GM18909 (cell line): ENCODE results near the gene FMOD.

Source experiments
- ATAC-seq: cut with Tn5 transposase; IDR thresholded peaks from one replicate; pipeline ENCODE4 v1.9.1; 2021; ENCODE audit warnings: mild to moderate bottlenecking; ENCODE audit not compliant: unreplicated experiment, poor library complexity

The FMOD gene

DNA sequence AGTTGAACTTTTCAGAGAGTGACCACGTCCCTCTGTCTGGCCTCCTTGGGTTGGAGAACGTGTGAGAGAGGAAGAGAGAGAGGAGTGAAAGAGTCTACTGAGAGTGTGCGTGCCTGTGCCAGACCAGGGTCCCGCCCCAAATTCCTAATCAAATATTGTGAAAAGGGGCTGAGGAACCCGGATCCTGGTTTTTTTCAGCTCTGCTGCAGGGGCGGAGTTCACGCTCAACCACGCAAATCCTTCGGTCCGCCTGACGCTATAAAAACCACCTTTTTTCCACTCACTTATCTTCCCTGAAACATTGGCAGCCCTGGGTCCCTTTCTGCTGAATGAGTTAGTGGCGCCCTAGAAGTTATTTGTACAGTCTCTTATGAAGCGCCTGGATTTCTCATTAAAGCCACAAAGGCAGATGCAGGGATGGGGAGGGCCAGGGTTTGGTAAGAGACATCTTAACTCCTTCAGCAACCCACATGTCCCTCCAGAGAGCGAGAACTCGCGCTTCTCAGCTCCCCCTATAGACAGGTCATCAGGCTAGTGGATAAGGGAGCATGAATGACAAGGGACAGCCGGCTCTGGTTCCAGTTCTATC, at the start of gene FMOD:
Gene FMOD, minus strand, starts transcription at position 86 of the 589 bp plus-strand sequence. CDS start 2,852 bp downstream, outside the sequence.
- ATAC-seq = no peak

DNA sequence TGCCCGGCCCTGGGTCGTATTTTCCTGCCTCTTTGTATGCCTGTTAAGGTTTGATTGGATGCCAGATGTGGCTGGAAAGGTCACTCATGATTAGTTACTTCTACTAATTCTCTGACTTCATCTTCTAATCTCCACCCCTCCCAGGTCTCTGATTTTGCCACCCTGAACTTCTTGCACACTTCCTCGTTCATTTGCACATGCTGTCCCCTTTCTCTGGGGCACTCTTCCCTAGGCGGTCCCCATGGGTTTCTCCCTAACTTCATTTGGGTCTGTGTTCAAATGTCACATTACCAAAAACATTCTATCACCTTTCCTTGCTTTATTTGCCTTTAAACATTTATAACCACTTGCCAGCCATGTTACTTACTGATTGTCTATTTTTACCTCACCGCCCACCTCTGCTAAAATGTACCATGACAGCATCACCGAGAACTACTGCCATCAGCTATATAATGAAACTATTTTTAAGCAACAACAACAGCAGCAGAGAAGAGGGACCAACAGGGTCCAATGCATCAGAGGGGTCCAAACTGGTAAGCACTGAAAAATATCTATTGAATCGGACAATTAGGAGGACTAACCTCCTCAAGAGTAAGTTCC, 45.8 kb upstream of the FMOD start:
- no peak for ATAC-seq

DNA sequence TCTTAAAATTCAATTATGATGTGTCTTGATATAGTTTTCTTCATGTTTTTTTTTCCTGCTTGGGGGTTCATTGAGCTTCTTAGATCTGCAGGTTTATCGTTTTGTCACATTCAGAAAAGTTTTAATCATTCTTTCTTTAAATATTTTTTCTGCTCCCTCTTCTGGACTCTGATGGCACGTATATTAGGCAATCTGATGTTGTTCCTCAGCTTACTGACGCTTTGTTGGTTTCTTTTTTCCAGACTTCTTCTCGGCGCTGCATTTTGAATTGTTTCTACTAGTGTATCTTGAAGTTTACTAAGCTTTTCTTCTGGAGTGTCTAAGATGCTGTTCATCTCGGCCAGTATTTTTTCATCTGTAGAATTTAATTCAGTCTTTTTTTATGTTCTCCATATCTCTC, 44.8 kb upstream of the FMOD start:
- ATAC-seq = no peak

- no peak for ATAC-seq
Measured at GRCh38 chr1:203390298-203390697, 39.4 kb upstream of the FMOD start.

DNA sequence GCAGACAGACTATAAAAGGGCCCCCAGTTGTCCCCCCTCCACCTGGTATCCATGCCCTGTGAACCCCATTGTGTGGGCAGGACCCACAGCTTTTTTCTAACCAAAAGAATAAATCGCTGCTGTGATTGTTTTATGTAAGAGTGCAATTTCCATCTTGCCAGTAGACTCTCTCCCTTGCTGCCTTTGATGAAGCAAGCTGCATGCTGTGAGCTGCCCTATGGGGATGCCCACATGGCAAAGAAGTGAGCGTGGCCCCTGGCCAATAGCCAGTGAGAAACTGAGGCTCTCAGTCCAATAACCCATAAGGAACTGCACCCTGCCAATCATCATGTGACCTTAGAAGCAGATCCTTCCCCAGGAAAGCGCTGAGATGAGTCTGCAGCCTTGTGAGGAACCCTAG, 37.8 kb upstream of the FMOD start:
- ATAC-seq = no peak

DNA sequence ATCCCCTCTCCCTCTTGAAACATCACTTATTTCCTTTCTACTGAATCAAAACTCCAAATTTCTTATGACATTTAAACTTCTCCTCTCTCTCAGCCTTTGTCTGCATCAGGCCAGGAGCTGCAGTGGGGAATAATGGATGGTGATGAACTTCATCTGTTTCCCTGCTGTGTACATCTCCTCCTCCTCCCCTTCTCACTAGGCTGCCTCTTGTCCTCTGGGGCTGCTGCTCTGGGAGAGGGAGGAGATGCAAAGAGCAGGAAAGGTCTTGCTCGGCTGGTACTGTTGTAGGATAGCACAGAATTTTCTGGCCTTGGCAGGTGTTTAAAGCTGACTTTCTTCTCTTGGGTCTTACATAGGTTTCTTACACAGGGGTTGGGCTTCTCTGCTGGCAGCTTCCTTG, 31.1 kb upstream of the FMOD start:
- no peak for ATAC-seq

GRCh38 chr1:203381151-203381751, 30.3 kb upstream of the FMOD start:
- ATAC-seq = no peak

GRCh38 chr1:203380420-203381150, 29.7 kb upstream of the FMOD start:
- ATAC-seq = no peak

GRCh38 chr1:203379825-203380224, 28.9 kb upstream of the FMOD start:
- ATAC-seq = no peak

DNA sequence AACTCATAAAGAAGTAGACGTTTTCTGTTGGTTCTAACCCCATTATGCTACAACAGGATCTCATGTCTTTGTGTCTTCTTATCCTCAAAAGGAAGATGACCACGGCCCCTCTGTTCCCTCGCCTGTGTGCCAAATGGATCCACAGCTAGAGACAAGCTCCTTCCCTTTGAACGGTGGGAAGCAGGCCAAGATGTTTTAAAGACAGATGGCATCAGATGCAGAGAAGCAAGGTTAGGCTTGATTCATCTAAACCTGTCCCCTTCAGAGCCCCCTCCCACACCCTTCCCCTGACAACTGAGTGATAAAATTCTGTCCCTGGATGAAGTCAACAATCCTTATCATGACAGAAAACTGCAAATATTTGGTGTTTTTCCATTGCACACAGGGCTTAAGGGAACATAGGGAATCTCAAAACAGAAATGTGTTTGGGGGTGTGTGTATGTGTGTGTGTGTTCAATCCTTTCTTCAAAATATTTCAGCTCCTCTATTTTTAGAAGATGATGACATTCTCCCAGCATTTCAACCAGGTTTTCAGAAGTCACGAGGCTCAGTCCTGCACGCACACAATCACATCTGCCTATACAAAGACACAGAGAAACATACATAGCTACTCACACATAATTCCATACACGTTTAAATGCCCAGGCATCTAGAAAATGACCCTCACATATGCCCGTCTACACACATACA, 27.8 kb upstream of the FMOD start:
- ATAC-seq = no peak

DNA sequence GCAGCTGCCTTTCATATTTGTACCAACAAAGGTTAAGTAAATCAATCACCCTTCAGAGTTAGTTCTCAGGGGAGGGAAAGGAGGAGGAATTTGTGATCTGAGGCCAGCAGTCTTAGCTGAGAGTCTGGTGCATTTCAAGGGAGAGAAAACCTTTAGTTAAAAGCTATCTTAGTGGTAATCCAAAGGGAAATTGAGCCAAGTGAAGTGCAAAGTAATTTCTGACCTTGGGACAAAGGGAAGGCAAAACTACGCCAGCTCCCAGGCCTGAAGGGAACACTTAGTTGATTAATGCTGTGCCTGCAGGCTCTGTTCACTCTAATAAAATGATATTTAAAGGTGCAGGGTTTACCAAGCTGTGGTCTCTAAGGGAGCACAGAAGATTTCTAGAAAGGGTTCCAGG, 23.1 kb upstream of the FMOD start:
- no peak for ATAC-seq

- no peak for ATAC-seq
Measured at GRCh38 chr1:203373002-203373401, 22.1 kb upstream of the FMOD start.

DNA sequence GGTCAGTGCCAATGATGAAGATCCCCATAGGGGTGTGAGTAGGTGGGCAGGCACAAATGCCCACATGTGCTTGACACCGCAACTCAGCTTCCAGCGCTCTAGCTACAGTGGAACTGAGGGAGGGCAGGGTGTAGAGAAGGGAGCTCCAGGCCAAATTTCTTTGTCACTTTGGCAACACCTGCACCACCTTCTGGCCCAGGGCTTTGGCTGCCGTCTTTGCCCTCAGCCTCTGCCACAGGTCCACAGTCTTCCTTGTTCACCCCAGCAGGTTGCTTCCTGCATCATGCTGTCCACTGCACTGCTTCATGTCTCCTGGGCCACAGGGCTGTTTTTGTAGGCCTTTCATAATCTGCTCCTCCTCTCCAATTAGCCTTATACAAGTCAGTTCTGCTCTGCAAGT, 20.4 kb upstream of the FMOD start:
- no peak for ATAC-seq

DNA sequence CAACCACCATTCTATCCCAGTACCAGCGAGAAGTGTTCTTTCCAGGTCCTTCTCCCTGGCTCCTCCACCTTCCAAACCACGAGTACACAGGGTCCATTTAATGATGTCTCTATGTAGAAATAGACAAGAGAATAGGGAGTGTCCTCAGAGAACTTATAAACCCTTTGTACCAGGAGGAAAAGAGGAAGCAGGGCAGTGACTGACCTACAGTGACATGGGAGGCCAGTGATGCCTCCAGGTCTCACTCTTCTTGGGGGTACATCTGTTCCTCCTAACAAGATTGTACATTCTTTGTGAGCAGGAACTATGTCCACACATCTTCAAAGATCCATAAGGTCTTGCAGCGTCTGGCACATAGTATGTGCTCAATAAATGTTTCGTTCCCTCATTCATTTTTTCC, 18.7 kb upstream of the FMOD start:
- no peak for ATAC-seq

DNA sequence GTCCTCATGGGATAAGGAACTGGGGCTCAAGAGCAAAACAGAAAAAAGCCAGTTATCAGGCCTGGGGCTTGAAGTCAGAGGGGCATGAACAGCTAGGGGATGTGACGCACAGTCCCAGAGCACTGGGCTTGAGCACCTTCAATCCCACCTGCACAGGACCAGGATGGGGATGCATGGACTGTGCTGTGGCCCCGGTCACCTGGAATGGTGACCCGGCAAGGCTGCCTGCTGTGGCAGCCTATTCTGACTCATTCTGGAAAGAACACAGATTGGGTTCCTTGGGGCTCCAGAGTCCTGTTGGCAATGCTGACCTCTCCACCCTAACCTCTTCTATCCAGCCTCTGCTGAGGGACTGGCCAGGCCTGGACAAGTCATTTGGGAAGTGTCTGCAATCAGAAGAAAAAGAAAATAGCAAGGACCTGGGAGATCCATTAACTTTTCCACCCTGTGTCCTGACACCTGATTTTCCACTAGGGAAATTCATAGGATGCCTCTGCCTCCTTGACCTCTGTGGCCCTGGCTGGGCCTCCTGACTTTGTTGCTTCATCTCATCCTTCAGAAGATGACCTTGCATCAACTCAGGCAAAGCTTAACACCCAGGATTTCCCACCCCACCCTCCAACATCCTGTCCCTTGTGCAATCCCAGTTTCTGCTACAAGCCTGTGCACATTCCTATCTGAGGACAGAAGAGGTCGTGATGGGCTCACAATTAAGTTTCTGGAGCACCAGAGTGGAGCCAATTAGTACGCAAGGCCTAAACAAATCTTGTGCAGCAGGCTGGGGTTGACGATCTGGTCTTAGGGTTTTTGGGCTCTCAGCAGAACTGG, 17.9 kb upstream of the FMOD start:
- ATAC-seq = no peak

DNA sequence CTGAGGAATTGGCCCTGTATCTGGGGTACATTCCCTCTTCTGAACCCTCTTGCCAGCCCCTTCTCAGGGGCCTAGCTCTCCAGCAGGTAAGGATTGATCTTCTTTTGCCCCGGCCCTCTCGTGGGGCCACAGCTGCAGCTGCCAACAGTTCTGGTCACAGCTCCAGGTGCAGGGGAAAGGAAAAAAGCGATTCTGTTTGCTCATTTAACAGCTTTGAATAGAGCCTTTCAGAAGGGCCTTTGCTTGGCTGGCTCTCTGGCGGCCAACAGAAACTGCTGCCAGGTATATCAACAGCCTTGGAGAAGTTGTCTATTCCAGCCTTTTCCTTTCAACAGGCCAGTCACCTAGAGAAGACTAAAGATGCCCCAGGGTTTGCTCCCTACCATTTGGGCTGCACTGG, 16.1 kb upstream of the FMOD start:
- no peak for ATAC-seq

DNA sequence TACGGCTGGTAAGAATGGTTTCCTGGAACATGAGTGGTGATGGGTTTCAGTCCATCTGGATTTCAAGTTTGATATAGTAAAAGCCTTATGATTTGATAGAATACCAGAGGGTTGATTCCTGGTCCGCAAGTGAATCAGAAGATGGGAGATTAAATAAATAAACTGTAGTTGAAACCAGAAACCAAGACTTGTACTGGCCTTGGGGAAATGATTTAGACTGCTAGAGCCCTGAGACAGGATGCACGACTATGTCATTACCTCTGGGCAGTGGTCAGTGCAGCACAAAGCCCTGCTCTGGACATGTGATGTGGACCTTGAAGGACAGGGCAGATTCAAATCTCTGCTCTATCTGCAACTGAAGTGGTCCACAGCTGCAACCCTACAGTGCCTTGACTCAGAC, 15.6 kb upstream of the FMOD start:
- ATAC-seq = no peak

DNA sequence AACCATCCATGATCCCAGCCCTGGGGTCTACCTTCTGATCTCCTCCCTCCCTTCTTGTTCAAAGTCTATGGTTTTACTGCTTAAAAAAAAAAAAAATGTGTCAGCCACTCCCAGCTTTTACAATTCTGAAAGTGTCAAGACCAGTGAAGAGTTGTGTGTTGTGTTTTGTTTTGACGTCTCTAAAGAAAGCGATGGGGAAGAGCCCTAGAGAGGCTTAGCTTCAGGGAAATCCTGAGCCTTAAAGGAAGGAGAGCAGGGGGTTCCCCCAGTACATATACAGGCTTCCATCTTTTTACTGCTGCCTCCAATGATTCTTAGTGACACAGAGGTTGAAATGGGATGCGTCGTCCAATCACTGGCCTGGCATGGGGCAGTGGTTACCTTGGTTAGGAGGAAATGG, 13.9 kb upstream of the FMOD start:
- ATAC-seq = no peak

GRCh38 chr1:203364094-203364801, 13.3 kb upstream of the FMOD start:
- ATAC-seq = no peak

DNA sequence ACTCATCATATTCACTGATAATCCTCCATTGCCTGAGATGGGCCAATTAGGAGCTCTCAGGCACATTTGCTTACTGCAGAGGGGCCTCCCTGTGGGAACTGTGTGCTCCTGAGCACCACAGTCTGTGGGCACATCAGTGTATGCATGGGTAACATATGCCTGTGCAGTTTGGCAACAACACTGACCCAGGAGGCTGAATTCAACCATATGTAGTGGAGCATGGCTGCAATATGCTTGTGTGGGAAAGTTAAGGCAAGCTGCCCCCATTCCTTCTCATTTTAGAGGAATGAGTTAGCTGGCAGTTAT, 11.8 kb upstream of the FMOD start:
- ATAC-seq = no peak
